Activated naive CD8-positive, alpha-beta T cell treated with anti-CD3 and anti-CD28 coated beads, Interleukin-2, amount 50 U/mL, for 24 hours (primary cell): ENCODE results near the gene LIN54.
"Not testable (repeated sequence)": the region's sequence is repeated elsewhere in the genome, so short reads cannot be mapped to it uniquely, and the experiment has no call there.

Experiments used
- ATAC-seq: fragments of 150-1000 bp; cut with Tn5 transposase; one replicate; pipeline ENCODE4 v1.10.0; 2021
- DNase-seq: peaks from one replicate; pipeline ENCODE4 v3.0.0; 2021
- H3K27ac Mint-ChIP-seq: one replicate; pipeline ENCODE4 v1.8.0; 2021; ENCODE audit warnings: mild to moderate bottlenecking, mixed read lengths
- H3K27me3 Mint-ChIP-seq: one replicate; pipeline ENCODE4 v1.8.0; 2021; ENCODE audit warnings: mixed read lengths
- H3K36me3 Mint-ChIP-seq: one replicate; pipeline ENCODE4 v1.8.0; 2021; ENCODE audit warnings: low read depth, mixed read lengths
- H3K4me1 Mint-ChIP-seq: one replicate; pipeline ENCODE4 v1.8.0; 2021; ENCODE audit warnings: mixed read lengths
- H3K4me3 Mint-ChIP-seq: one replicate; pipeline ENCODE4 v1.8.0; 2021; ENCODE audit warnings: mild to moderate bottlenecking, moderate library complexity, mixed read lengths
- H3K9me3 Mint-ChIP-seq: one replicate; pipeline ENCODE4 v1.8.0; 2021; ENCODE audit warnings: mixed read lengths

LIN54 gene

DNA sequence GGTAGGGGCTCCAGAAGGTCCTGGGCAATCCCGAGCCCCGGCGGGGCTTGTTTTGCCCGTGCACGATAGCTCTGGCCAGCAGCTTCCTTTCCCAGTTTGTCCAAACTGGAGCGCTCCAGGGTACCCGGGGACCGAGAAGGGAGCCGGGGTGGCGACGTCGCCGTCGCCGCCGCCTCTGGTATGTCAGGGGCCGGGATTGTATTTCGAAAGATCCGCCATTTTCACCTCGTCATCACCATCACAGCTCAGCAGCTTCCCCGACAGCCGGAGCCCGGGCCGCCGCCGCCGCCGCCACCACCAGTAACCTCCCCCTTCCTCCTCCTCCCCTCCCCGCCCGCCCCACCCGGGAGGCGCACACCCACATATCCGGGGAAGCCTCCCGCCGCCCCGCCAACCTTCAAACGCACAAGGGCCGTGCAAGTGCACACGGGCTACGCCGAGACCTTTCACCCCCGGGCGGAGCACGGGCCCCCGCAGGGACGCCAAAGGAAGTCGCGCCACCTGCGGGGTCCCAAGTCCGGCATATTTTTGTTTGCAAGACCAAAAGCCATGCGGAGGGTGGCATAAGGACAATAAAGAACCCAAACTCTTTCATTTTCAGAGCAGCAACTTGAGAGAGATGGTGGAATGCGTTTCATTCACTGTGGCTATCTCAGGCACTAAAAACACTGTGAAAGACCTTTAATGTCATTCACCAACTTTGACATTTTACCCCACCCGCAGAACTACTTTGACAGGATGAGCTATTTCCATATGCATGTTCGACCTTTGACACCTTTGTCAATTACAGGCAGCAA, at the start of gene LIN54:
TSS of gene LIN54 (minus strand) at position 302 of the 797 bp plus-strand sequence. CDS start 25,979 bp downstream, outside the sequence.
- ATAC-seq = peak; percentile 44
- Mint-ChIP-seq H3K27ac (peak within 1 kb of the TSS; percentile 89), H3K27me3 (no peaks in the 10 kb centered on the region), H3K4me1 (peaks cover 54% of the 10 kb centered on the region), H3K9me3 (no peaks in the 10 kb centered on the region), H3K36me3 (peaks cover 1% of the 10 kb centered on the region), H3K4me3 (peak within 1 kb of the TSS; percentile 99)
- peak; percentile 83 for DNase-seq

DNA sequence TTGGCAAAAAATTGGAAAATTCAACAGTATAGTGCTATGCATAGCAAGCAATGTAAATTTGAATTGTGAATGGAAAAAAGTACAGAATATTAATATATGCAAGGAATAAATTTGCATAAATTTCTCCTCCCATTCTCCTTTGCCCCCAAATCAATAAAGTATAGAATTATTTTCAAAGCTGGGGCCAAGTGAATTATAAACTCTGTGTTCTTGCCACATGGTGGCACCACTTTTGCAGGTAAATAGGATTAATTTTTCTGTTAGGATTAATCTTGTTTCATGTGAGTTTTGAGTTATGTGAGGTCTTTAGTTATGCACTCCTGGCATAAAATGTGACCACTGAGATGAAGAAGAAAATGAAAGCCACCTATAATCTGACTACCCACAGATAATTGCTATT, 44.3 kb upstream of the LIN54 start:
- no peaks in the 10 kb centered on the region for H3K27me3 Mint-ChIP-seq
- no peak overlapping the region for H3K27ac Mint-ChIP-seq
- no peak overlapping the region for H3K4me3 Mint-ChIP-seq
- H3K9me3 Mint-ChIP-seq = no peaks in the 10 kb centered on the region
- ATAC-seq (no peak), DNase-seq (no peak)
- H3K4me1 Mint-ChIP-seq = no peaks in the 10 kb centered on the region
- peaks cover 19% of the 10 kb centered on the region for H3K36me3 Mint-ChIP-seq

DNA sequence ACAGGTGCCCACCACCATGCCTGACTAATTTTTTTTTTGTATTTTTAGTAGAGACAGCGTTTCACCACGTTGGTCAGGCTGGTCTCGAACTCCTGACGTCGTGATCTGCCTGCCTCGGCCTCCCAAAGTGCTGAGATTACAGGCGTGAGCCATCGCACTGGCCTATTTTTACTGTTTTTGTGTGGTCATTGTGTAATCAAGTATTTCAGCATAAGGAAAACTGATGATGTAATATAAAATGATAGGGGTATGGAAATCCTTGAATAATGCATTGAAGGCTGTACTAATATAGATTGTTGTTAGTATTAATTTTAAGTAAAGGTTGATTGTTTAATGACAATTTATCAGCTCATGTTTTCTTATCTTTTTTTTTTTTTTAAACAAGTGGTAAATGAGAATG, 38.2 kb upstream of the LIN54 start:
- not testable (repeated sequence) for ATAC-seq, H3K27ac Mint-ChIP-seq, DNase-seq, H3K4me3 Mint-ChIP-seq, H3K9me3 Mint-ChIP-seq, H3K27me3 Mint-ChIP-seq
- Mint-ChIP-seq H3K4me1 (peaks cover 11% of the 10 kb centered on the region), H3K36me3 (peaks cover 16% of the 10 kb centered on the region)

DNA sequence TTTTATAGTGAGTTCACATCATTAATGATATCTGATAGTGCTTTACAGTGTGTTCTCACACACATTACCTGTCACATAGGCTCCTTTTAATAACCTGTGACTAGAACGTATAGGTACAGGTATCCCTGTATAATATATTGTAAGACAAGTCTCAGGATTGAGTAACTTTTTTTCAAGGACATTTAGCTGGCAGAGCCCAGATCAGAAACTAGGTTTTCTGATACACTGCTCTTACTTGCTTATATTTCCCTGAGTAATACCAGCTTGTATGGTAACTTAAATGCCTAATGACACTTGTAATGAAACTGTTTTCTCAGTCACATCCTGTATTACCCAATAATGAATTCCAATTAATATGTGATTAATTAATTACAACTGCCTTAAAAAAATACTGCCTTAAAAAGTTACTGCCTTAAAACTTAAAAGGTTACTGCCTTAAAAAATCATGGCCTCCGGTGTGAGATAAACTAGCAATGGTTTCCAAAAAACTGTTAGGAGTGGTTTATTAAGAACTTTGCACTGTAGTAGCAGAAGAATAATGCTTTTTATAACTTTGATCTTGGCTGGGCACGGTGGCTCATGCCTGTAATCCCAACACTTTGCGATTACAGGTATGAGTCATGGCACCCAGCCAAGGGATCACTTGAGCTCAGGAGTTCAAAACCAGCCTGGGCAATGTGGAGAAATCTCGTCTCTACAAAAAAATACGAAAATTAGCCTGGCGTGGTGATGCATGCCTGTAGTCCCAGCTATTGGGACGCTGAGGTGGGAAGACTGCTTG, 36.3 kb upstream of the LIN54 start:
- Mint-ChIP-seq H3K4me3 (no peak overlapping the region), H3K27me3 (no peaks in the 10 kb centered on the region), H3K36me3 (peaks cover 15% of the 10 kb centered on the region), H3K9me3 (no peaks in the 10 kb centered on the region), H3K4me1 (peaks cover 16% of the 10 kb centered on the region), H3K27ac (no peak overlapping the region)
- ATAC-seq = no peak
- DNase-seq = no peak

DNA sequence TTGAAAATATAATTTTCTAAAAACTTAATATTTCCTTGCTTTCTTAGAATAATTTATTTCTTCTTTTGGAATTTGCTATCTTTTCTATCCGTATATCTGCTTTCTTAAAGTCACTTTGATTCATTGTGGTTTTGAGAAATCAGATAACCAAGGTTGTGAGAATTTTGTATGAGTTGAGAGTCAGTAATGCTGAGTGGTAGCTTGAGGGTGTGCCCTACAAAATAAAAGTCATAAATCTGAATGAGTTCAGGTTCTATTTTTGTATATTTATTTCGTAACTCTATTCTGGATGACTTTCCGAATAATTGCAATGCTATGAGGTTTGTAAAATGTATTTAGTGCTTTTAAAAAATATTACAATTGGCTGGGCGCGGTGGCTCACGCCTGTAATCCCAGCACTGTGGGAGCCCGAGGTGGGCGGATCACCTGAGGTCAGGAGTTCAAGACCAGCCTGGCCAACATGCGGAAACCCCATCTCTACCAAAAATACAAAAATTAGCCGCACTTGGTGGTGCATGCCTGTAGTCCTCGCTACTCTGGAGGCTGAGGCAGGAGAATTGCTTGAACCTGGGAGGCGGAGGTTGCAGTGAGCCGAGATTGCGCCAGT, 33.3 kb upstream of the LIN54 start:
- ATAC-seq (no peak), DNase-seq (no peak)
- Mint-ChIP-seq H3K27ac (no peak overlapping the region), H3K4me3 (no peak overlapping the region), H3K27me3 (no peaks in the 10 kb centered on the region), H3K36me3 (peaks cover 9% of the 10 kb centered on the region), H3K4me1 (peaks cover 20% of the 10 kb centered on the region), H3K9me3 (no peaks in the 10 kb centered on the region)

DNA sequence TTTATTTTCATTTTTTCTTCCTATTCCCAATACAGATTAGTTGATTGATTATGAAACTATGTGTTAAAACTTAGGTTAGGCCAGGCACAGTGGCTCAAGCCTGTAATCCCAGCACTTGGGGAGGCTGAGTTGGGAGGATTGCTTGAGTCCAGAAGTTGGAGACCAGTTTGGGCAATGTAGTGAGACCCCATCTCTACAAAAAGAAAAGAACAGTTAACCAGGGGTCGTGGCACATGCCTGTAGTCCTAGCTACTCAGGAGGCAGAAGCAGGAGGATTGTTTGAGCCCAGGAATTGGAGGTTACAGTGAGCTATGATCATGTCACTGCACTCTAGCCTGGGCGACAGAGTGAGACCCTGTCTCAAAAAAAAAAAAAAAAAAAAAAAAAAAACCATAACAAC, 32.5 kb upstream of the LIN54 start:
- H3K27me3 Mint-ChIP-seq, H3K36me3 Mint-ChIP-seq, H3K27ac Mint-ChIP-seq, H3K9me3 Mint-ChIP-seq, DNase-seq, H3K4me3 Mint-ChIP-seq, ATAC-seq: not testable (repeated sequence)
- H3K4me1 Mint-ChIP-seq = peaks cover 22% of the 10 kb centered on the region

DNA sequence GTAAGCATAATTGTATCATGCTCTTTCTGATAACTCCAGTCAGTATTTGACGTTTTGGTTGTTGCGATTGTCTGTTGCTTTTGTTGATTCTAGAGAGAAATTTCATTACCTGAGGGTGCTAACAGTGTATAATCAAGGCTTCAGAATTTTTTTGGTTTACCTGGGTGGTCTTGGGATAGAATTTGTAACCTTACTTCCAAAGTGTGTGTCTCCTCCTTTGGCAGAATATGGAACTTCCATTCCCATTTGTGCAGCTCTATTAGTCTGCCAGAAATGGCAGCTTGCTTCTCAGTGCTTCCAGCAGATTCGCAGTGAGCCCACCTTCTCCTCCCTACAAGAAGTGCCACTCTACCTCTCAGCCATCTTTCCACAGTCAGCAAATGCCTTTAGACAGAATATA, 29.6 kb upstream of the LIN54 start:
- peaks cover 7% of the 10 kb centered on the region for H3K36me3 Mint-ChIP-seq
- H3K4me3 Mint-ChIP-seq = no peak overlapping the region
- DNase-seq (no peak), ATAC-seq (no peak)
- H3K27ac Mint-ChIP-seq = no peak overlapping the region
- H3K4me1 Mint-ChIP-seq = peaks cover 39% of the 10 kb centered on the region
- no peaks in the 10 kb centered on the region for H3K9me3 Mint-ChIP-seq
- no peaks in the 10 kb centered on the region for H3K27me3 Mint-ChIP-seq

DNA sequence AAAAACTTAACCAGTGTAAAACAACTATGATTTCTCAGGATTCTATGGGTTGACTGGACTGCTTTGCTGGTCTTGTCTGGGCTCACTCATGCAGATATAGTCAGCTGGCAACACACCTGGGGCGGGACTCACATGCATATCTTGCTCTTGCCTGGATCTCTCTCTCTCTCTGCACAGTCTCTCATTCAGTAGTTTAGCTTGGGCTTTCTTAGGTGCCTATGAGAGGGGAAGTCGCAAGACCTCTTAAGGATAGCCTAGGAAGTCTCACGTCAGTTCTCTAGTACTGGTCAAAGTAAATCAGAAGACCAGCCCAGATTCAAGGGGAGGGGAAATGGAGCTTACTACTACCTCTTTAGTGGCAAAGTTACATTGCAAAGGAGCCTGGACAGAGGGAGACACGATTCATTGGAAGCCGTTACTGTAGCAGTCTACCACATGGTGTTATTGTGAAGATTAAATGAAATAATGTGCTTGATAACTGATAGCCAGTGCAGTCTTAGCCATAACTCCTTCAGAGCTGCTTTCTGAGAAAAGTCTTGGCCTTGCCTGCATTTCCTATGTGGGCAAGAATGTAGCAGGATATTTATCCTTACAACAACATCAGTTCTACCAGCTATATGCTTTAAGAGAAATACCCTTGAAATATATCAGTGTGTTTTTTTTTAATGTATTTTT, 26.5 kb upstream of the LIN54 start:
- H3K4me3 Mint-ChIP-seq = no peak overlapping the region

DNA sequence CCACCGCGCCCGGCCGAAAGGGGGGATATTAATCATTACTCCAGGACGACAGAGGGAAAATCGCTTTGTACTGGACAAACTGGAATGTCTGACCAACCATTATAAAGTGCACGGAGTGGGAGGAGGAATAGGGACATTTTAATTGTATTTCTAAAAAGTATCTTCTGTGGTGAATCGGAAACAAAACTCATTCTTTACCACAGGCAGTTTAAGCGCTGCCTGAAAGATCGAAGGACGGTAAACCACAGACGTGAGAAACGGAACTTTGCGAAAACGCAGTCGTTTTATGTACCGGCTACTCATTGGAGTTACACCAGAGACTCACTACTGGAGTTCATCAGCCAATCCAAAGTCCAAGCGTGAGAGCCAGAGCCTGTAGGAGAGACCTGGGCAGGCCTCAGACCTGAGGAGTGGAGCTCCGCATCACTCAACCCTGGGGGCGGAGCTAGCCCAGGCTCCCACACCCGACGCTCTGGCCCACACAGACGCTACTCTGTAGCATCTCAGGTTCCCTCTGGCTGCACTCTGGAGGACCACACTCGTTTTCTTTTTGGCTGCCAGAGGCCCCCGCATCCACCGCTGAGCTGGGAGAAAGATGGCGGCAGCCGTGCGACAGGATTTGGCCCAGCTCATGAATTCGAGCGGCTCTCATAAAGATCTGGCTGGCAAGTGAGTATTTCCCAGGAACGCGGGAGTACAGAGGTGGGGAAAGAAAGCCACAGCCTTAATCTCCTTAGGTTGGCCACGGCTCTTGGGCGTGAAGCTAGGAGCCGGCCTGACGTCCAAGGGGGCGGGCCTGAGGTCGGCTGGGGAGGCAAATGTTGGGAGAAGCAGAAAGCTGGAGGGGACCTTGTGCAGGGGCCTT, 24.2 kb upstream of the LIN54 start, which contains the start of gene COPS4:
TSS of gene COPS4 (plus strand) at position 554 of the 865 bp plus-strand sequence. CDS start at position 596, 42 bp downstream.
- peaks cover 30% of the 10 kb centered on the region for H3K4me1 Mint-ChIP-seq

More for the DNA sequence above, 26.5 kb upstream of the LIN54 start:
- Mint-ChIP-seq H3K27me3 (no peaks in the 10 kb centered on the region), H3K27ac (no peak overlapping the region), H3K9me3 (no peaks in the 10 kb centered on the region), H3K4me1 (peaks cover 30% of the 10 kb centered on the region), H3K36me3 (peaks cover 4% of the 10 kb centered on the region)
- DNase-seq (no peak), ATAC-seq (no peak)

DNA sequence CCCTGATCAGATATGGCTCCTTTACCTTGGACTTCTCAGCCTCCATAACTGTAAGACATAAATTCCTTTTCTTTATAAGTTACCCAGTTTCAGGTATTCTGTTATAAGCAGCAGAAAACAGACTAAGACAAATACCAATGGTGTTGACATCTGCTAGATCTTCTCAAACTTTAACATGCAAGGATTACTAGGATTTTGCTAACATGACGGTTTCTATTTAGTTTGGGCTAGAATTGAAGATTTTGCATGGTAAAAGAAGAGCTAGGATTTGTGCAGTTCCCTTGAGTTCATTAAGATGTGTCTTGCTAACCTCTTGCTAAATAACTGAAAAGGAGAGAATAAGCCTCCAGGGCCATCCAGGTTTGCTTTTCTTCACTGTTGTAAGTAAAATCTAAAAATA, 19.1 kb upstream of the LIN54 start:
- Mint-ChIP-seq H3K9me3 (peaks cover 5% of the 10 kb centered on the region), H3K27ac (no peak overlapping the region), H3K36me3 (no peaks in the 10 kb centered on the region), H3K4me3 (no peak overlapping the region), H3K27me3 (peaks cover 2% of the 10 kb centered on the region), H3K4me1 (peaks cover 5% of the 10 kb centered on the region)
- DNase-seq (no peak), ATAC-seq (no peak)

More for the DNA sequence above, 24.2 kb upstream of the LIN54 start, which contains the start of gene COPS4:
- DNase-seq = peak; percentile 94
- Mint-ChIP-seq H3K27me3 (no peaks in the 10 kb centered on the region), H3K4me3 (peak within 1 kb of the TSS; percentile 99), H3K36me3 (no peaks in the 10 kb centered on the region), H3K9me3 (no peaks in the 10 kb centered on the region), H3K27ac (peak within 1 kb of the TSS; percentile 99)
- ATAC-seq = peak; percentile 100

DNA sequence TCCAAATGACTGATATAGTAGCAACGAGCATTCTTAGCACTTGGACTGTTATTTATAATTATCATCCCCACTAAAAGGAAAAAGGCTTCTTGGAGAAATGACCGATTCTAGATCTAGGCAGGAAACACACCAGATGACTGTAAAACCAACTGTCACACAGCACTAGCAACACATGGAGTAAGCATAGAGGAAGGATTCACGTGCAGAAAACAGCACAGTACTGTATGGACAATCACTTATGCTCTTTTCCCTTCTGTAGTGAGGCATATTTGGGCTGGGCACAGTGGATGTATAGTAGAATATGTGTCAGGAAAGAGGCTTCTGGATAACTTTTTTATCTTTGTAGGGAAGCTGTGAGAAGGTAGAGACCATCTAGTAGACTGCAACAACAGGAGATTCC, 18.4 kb upstream of the LIN54 start:
- H3K4me1 Mint-ChIP-seq = peaks cover 2% of the 10 kb centered on the region
- H3K4me3 Mint-ChIP-seq = no peak overlapping the region
- peaks cover 2% of the 10 kb centered on the region for H3K27me3 Mint-ChIP-seq
- no peak overlapping the region for H3K27ac Mint-ChIP-seq
- peaks cover 9% of the 10 kb centered on the region for H3K9me3 Mint-ChIP-seq
- ATAC-seq (no peak), DNase-seq (no peak)
- H3K36me3 Mint-ChIP-seq = no peaks in the 10 kb centered on the region

DNA sequence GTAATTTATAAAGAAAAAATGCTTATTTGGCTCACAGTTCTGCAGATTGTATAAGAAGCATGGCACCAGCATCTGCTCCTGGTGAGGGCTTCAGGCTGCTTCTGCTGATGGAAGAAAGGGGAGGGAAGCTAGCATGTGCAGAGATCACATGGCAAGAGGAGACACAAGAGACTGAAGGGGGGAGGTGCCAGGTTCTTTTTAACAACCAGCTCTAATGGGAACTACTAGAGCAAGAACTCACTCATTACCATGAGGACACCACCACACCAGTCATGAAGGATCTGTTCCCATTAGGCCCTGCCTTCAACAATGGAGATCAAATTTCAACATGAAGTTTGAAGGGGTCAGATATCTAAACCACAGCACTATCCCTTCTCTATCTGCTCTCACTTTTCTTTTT, 14.9 kb upstream of the LIN54 start:
- Mint-ChIP-seq H3K27ac (no peak overlapping the region), H3K4me1 (peaks cover 7% of the 10 kb centered on the region), H3K9me3 (peaks cover 9% of the 10 kb centered on the region), H3K4me3 (no peak overlapping the region), H3K36me3 (no peaks in the 10 kb centered on the region), H3K27me3 (peaks cover 2% of the 10 kb centered on the region)
- ATAC-seq (no peak), DNase-seq (no peak)

DNA sequence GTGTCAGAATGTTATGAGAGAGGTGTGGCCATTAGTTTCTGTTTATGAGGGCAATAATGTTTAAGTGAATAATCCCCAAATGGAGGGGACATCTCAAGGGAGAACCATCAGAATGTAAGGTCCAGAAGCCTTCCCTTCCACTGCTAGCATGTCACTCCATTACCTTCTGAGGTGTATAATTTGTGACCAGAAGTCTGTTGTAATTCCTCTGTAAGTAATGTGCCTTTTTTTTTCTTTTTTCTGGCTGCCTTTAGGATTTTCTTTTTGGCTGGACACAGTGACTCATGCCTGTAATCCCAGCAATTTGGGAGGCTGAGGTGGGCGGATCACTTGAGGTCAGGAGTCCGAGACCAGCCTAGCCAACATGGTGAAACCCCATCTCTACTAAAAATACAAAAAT, 13.6 kb upstream of the LIN54 start:
- Mint-ChIP-seq H3K4me1 (peaks cover 15% of the 10 kb centered on the region), H3K36me3 (no peaks in the 10 kb centered on the region), H3K27me3 (peaks cover 2% of the 10 kb centered on the region), H3K9me3 (peaks cover 9% of the 10 kb centered on the region), H3K4me3 (no peak overlapping the region), H3K27ac (no peak overlapping the region)
- ATAC-seq (no peak), DNase-seq (no peak)
